HG03520 (cell line): Measurements from ENCODE around the gene SHANK1.
A peak's percentile ranks its signal among the peaks of the same experiment; 100 is the strongest.

Experiments
- ATAC-seq: cut with Tn5 transposase; IDR thresholded peaks from one replicate; pipeline ENCODE4 v1.9.1; 2021; ENCODE audit warnings: mild to moderate bottlenecking, moderate library complexity; ENCODE audit not compliant: unreplicated experiment

SHANK1 gene

DNA sequence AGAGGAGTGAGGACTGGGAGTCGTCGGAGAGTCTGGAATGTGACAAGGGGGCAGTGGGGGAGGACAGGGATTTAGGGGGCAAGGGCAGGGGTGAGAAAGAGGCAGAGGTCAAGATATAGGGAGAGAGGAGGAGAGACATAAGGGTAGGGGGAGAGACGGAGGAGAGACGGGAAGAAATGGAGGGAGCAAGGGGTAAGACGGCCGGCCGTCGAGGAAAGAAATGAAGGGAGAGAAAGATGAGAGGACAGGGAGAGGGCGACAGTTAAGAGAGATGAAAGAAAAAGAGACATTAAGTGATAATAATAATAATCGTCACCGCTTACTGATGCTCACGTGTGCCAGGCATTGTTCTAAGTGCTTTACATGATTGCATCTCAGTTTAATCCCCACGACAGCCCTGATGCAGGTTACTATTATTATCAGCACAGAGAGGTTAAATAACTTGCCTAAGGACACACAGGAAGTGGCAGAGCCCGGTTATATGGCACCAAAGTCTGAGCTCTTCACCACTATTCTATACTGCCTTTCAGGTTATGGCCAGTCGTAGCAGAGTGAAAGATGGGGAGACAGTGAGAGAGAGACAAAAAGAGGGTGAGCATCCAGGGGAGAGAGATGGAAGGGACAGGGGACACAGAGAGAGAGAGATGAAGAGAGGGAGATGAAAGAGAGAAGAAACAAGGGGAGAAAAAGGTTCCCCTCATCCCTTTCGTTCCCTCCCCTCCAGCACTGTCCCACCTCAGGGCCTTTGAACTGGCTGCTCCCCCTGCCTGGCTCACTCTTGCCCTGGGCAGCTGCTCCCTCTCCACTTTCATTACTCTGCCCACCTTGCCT lies 56.7 kb downstream of the SHANK1 start:
- ATAC-seq: no peak

GRCh38 chr19:50661766-50662650 lies 57.6 kb downstream of the SHANK1 start:
- no peak for ATAC-seq

DNA sequence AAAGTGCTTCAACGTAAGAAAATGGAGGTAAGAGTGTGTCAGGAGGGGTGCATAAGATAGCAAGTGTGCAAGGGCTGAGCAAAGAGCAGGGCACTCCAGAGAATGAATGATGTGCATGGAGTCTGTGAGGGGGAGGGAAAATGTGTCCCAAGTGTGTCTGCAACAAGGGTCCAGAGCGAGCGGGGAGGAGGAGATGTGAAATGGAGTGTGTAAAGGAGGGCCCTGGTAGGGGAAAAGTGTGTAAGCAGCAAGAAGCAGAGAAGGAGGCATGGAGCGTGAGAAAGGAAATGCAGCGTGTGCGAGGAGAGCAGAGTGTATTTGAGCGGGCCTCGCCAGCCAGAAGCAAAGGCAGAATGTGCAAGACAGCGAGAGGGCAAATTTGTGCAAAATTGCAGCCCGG lies 58.6 kb downstream of the SHANK1 start:
- no peak for ATAC-seq

GRCh38 chr19:50660088-50660366 lies 59.6 kb downstream of the SHANK1 start:
- no peak for ATAC-seq

DNA sequence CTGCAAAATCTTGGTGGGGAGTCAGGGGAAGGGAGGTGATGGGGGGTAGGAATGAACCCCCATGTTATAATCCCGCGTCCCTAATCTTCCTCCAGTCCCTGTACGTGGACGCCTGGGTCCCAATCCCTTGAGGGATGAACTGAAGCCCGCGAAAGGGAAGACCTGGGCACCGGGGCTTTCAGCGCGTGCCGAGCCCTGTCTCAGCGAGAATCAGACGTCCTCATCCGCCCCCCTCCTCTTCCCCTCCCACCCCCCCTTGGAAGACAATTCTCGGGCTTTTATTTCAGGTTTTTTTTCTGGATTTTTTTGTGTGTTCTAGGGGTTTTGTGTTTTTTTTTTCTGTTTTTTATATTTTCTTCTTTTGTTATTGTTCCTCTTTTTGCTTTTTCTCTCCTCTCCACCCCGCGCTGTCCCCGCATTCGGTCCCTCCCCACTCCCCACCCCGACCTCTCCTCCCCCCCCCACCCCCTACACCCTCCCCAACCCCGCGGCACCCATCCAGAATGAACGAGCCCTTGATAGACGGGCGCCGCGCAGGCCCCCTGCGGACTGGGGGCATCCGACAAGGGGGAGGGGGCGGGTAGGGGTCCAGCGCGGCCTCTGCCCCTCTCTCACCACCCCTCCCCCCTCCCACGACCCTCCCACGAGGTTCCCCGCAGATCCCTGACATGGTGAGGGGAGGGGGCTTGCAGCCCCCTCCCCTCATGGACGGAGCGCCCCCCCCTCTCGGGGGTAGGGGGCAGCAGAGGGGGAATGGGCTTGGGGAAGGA lies 60.1 kb downstream of the SHANK1 start:
- no peak for ATAC-seq

DNA sequence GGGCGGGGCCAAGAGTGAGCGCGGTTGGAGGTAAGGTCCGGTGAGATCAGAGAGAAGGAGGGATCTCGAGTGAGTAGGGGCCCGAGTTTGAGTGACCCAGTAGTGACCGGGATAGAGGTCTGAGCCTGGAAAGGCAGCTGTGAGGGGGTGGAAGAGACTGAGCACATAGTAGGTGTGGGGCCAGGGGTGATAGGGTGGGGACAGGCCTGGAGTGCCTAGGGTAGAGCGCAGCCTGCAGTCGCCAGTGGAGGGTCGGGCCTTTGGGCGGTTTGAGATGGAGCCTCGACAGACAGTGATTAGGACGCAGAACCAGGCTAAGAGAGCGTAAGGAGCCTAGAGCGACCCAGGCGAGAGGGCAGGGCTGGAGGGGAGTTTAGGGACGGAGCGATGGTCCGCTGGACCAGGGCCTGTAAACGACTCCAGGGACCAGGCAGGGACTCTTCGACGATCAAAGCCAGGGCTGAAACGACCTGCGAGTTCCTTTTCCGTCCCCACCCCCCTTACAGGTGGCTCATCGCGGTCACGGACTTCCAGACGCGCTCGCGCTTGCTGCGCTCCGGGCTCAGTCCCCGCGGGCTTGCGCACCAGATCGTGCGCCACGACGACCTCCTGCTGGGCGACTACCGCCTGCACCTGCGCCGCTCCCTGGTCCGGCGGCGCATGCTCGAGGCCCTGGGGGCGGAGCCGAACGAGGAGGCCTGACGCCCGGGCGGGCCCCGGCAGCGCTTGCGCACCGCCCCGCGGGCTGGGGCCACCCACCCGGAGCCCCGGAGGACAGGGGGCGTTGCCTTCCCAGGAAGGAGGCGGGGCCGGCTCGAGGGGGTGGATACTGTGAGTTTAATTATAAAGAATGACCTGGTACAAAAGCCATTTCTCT lies 60.9 kb downstream of the SHANK1 start:
- ATAC-seq: no peak

GRCh38 chr19:50657712-50658440 lies 61.7 kb downstream of the SHANK1 start:
- ATAC-seq: peak; percentile 72

DNA sequence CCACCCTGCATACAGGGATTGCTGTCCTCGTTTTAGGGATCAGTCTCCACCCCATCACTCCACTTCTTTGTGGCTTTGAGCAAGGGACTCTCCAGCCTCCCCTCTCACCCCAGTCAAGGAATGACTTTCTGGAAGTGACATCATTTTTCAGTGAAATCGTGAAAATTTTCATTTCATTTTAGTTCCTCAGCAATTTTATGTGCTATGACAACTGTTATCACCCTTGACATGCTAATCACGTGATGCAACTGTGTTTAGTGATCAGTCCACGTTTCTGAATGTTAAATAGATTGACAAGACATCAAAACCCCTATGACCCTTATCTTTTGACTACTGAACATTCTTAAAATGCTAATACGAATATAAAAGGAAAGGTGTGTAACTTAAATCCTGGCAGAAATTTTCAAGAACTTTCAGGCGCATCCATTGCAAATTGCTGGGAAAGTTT lies 62.4 kb downstream of the SHANK1 start:
- ATAC-seq: no peak

DNA sequence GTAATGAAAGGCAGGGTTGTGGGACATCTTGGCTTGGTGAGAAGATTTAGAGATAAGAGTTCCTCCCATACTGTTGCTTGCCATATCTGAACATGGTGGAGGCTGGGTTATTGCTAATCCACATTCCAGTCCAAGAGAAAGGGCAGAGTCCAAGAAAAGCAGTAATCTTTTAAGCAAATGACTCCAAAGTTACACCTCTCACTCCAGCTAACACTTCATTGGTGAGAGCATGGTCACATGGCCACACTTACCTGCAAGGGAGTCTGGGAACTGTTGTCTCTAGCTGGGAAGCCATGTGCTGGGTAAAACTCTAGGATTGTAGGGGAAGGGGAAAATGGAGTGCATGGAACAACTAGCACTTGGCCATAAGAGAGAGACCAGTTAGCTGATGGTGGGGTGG lies 64.7 kb downstream of the SHANK1 start:
- no peak for ATAC-seq

- no peak for ATAC-seq
Observed at GRCh38 chr19:50652722-50653121, 66.9 kb downstream of the SHANK1 start.

DNA sequence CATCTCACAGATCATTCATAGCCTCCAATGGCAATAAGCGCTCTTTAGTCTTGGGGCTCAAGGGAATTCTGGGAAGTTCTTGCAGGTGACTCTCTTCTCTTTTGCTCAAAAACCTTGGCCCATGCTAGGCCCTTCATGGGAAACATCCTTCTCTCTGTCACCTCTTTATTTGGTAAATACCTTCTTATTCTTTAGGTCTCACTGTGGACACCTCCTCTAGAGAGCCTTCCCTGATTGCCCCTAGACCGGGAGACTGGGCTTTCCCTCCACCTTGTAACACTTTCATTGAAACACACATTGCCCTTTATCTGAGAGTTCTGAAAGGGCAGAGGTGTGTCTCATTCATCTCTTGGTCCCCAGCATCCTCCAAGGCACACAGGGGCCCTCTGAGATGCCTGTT lies 68.4 kb downstream of the SHANK1 start:
- ATAC-seq: no peak

GRCh38 chr19:50649433-50650391 lies 69.9 kb downstream of the SHANK1 start, which contains the start of gene C19orf81:
TSS of gene C19orf81 (plus strand) at chr19:50649445. CDS start at chr19:50649445, 0 bp downstream.
- no peak for ATAC-seq

- ATAC-seq: no peak
Observed at GRCh38 chr19:50648659-50649058, 70.9 kb downstream of the SHANK1 start.

DNA sequence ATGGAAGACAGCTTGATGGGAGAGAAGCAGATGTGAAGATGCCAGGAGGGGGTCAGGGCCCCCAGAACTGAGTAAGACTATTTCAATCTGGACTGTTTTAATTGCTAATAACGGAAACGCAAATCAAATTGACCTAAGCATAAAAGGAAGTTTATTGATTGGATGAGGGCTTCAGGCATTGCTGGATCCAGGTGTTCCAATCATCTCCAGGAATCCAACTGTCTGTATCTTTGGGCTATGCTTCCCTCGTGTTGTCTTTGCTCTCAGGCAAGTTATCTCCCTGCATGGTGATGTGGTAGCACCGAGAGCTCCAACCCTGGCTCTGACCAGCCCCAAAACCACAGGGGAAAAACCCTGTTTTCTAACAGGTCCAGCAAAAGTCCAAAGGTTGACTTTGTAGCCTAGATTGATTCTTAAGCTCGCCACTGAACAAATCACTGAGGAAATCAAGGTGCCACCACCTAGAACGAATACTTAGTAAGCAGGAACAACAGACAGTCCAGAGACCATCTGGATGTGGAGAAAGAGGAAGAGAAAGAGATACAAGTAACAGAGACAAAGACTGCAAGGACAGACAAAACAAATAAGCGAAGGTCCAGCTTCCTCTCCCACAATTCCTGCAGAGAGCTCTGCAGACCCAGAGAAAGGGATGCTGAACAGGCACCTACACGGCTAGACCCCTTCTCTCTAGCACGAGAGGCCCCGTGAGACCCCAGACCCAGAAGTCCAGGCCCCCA lies 71.6 kb downstream of the SHANK1 start:
- no peak for ATAC-seq

- no peak for ATAC-seq
Observed at GRCh38 chr19:50646074-50646807, 73.4 kb downstream of the SHANK1 start.

GRCh38 chr19:50645107-50645506 lies 74.5 kb downstream of the SHANK1 start:
- no peak for ATAC-seq

DNA sequence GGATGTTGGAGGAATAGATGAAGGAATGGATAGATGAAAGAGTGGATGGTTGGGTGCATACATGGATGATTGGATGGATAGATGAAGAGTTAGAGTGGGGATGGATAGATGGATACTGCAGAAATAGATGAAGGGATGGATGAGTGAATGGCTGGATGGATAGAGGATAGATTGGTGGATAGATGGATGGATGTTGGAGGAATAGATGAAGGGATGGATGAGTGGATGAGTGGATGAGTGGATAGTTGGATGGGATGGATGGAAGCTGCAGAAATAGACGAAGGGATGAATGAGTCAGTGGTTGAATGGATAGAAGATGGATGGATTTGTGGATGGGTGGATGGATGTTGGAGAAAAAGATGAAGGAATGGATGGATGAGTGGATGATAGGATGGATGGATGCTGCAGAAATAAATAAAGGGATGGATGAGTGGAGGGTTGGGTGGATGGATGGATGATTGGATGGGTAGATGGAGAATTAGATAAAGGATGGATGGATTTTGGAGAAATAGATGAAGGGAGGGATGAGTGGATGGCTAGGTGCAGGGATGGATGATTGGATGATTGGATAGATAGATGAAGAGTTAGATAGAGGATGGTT lies 75.2 kb downstream of the SHANK1 start:
- ATAC-seq: no peak
